Endodermal cell (in vitro differentiated cells): ENCODE results near the gene TGFBR3. TPM values are rescaled to one million over a fixed set of nuclear protein-coding genes. Genes with fewer than 3 reads are reported as not detected.

Experiments
- DNase-seq: peaks from one replicate; pipeline ENCODE4 v3.0.0-alpha.2; 2017
- H3K27ac ChIP-seq: 2 replicates; pipeline ENCODE4 v1.5.1; 2013; ENCODE audit warnings: mild to moderate bottlenecking, low read depth, low read length, moderate library complexity
- H3K27me3 ChIP-seq: 2 replicates; pipeline ENCODE4 v1.6.1; 2013; ENCODE audit warnings: mild to moderate bottlenecking, low read length, moderate library complexity; ENCODE audit not compliant: insufficient read depth, control insufficient read depth, poor library complexity, severe bottlenecking
- H3K36me3 ChIP-seq: 2 replicates; pipeline ENCODE4 v1.7.0; 2013; ENCODE audit warnings: mild to moderate bottlenecking, low read length, moderate library complexity; ENCODE audit not compliant: control insufficient read depth, insufficient read depth
- H3K4me1 ChIP-seq: one replicate; pipeline ENCODE4 v1.7.0; 2013; ENCODE audit warnings: low read length; ENCODE audit not compliant: control insufficient read depth, insufficient read depth
- H3K4me3 ChIP-seq: 2 replicates; pipeline ENCODE4 v1.5.1; 2013; ENCODE audit warnings: mild to moderate bottlenecking, low read length, moderate library complexity
- H3K9ac ChIP-seq: 2 replicates; pipeline ENCODE4 v1.6.1; 2013; ENCODE audit warnings: mild to moderate bottlenecking, low read length, moderate library complexity; ENCODE audit not compliant: poor library complexity, severe bottlenecking; ENCODE audit errors: extremely low read depth
- H3K9me3 ChIP-seq: 2 replicates; pipeline ENCODE4 v1.6.1; 2013; ENCODE audit warnings: mild to moderate bottlenecking, low read length, moderate library complexity; ENCODE audit not compliant: control insufficient read depth
- H3K27ac Mint-ChIP-seq: 2 replicates; pipeline ENCODE4 v1.8.0; 2020; ENCODE audit warnings: mixed read lengths
- H3K27me3 Mint-ChIP-seq: 2 replicates; pipeline ENCODE4 v1.8.0; 2021; ENCODE audit warnings: mild to moderate bottlenecking, mixed read lengths; ENCODE audit not compliant: insufficient read depth
- H3K36me3 Mint-ChIP-seq: 2 replicates; pipeline ENCODE4 v1.8.0; 2020; ENCODE audit warnings: low read depth, mixed read lengths
- H3K4me1 Mint-ChIP-seq: 2 replicates; pipeline ENCODE4 v1.8.0; 2020; ENCODE audit warnings: mixed read lengths
- H3K4me3 Mint-ChIP-seq: 2 replicates; pipeline ENCODE4 v1.8.0; 2020; ENCODE audit warnings: mild to moderate bottlenecking, moderate library complexity, mixed read lengths
- H3K9me3 Mint-ChIP-seq: 2 replicates; pipeline ENCODE4 v1.8.0; 2020; ENCODE audit warnings: mild to moderate bottlenecking, mixed read lengths
- CTCF ChIP-seq: fragments of 200-600 bp; sonication (generic); conservative IDR thresholded peaks from 2 replicates; pipeline ENCODE4 v1.5.0; 2021; ENCODE audit warnings: antibody characterized with exemption, mild to moderate bottlenecking
- WGBS, 2 experiments: methylation state at CpG; one replicate each; pipeline versions ENCODE4 v1.1.5 to v1.1.7; 2013; ENCODE audit warnings: missing lambda C conversion rate in 2 of 2, mixed read lengths in 1 of 2; ENCODE audit not compliant: insufficient coverage in 1 of 2, insufficient read length in 1 of 2; 5-methylcytosine and 5-hydroxymethylcytosine counted together
- total RNA-seq, 2 donors: library from RNA; stranded (reverse); fragmentation: NEBNext Ultra II Directional in 1 of 2; extraction: Animal tissue kit (Norgen Biotek cat#: 25700) in 1 of 2; gene quantifications; 2 replicates in 1 of 2; 3 replicates in 1 of 2; pipeline ENCODE4 v1.2.1, GENCODE V29; 2021

TGFBR3 gene
- total RNA-seq, 2 donors from 2014 or later = 8.1 to 8.5 TPM

DNA sequence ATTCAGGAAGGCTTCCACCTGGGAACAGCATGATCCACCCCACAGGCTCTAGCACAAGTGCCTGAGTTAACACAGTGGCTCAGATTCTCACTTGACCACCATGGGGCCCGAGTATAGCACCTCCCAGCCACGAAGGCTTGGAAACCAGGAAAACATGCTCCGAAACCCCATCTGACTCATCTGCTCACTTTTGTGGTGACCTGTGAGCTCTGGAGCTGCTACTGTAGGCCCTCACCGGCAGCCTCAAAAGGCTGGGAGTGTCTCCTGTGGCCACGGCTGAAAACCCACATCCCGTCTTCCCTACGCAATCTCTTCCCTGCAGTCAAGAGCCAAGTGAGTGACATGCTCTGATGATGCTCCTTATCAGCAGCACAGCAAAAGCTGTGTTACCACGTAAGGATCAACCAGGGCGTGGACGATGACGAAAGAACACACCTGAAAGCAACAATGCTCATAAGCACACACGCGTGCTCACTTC, 81.4 kb downstream of the TGFBR3 start:
- Histone ChIP-seq H3K27me3 (no peaks in the 10 kb centered on the region), H3K9ac (no peak overlapping the region), H3K4me3 (no peak overlapping the region), H3K36me3 (no peaks in the 10 kb centered on the region), H3K9me3 (no peaks in the 10 kb centered on the region), H3K27ac (no peak overlapping the region), H3K4me1 (no peaks in the 10 kb centered on the region)
- WGBS, 2 experiments = 96% methylated on average over 12 to 13 of the region's 13 CpGs
- H3K27me3 Mint-ChIP-seq = no peaks in the 10 kb centered on the region
- no peak for TF ChIP-seq CTCF
- no peak overlapping the region for H3K27ac Mint-ChIP-seq
- no peak overlapping the region for H3K4me3 Mint-ChIP-seq
- peaks cover 13% of the 10 kb centered on the region for H3K4me1 Mint-ChIP-seq
- no peaks in the 10 kb centered on the region for H3K9me3 Mint-ChIP-seq
- no peaks in the 10 kb centered on the region for H3K36me3 Mint-ChIP-seq
- no peak for DNase-seq

GRCh38 chr1:91803847-91804545, 82.0 kb downstream of the TGFBR3 start:
- Histone ChIP-seq H3K27me3 (no peaks in the 10 kb centered on the region), H3K36me3 (no peaks in the 10 kb centered on the region), H3K4me1 (no peaks in the 10 kb centered on the region), H3K27ac (no peak overlapping the region), H3K4me3 (no peak overlapping the region), H3K9ac (no peak overlapping the region), H3K9me3 (no peaks in the 10 kb centered on the region)
- no peaks in the 10 kb centered on the region for H3K36me3 Mint-ChIP-seq
- no peak overlapping the region for H3K4me3 Mint-ChIP-seq
- 88 to 90% methylated on average over 3 to 6 of the region's 6 CpGs for WGBS, 2 experiments
- H3K27me3 Mint-ChIP-seq = no peaks in the 10 kb centered on the region
- H3K4me1 Mint-ChIP-seq = peaks cover 13% of the 10 kb centered on the region
- H3K27ac Mint-ChIP-seq = no peak overlapping the region
- H3K9me3 Mint-ChIP-seq = no peaks in the 10 kb centered on the region
- DNase-seq = no peak
- TF ChIP-seq CTCF = no peak

GRCh38 chr1:91803123-91803522, 82.8 kb downstream of the TGFBR3 start:
- peaks cover 18% of the 10 kb centered on the region for H3K4me1 Mint-ChIP-seq

More at GRCh38 chr1:91803123-91803522, 82.8 kb downstream of the TGFBR3 start:
- Histone ChIP-seq H3K36me3 (no peaks in the 10 kb centered on the region), H3K27ac (no peak overlapping the region), H3K9ac (no peak overlapping the region), H3K4me3 (no peak overlapping the region), H3K4me1 (peaks cover 2% of the 10 kb centered on the region), H3K9me3 (no peaks in the 10 kb centered on the region), H3K27me3 (no peaks in the 10 kb centered on the region)
- Mint-ChIP-seq H3K9me3 (no peaks in the 10 kb centered on the region), H3K27ac (no peak overlapping the region), H3K4me3 (no peak overlapping the region), H3K36me3 (no peaks in the 10 kb centered on the region), H3K27me3 (no peaks in the 10 kb centered on the region)
- WGBS, 2 experiments = 90 to 93% methylated on average over 5 to 8 of the region's 8 CpGs
- no peak for TF ChIP-seq CTCF
- DNase-seq = no peak
